VCaP (cell line): ENCODE data around the gene TGIF2.
"Not testable (repeated sequence)": the region's sequence is repeated elsewhere in the genome, so short reads cannot be mapped to it uniquely, and the experiment has no call there.

ENCODE experiments used
- H3K27ac ChIP-seq: fragments of 450-650 bp; 2 replicates; pipeline ENCODE4 v1.5.1; 2017
- CTCF ChIP-seq: fragments of 450-650 bp; conservative IDR thresholded peaks from 2 replicates; pipeline ENCODE4 v1.5.1; 2017; ENCODE audit warnings: mild to moderate bottlenecking, moderate library complexity

The TGIF2 gene

GRCh38 chr20:36548704-36549627 lies 24.4 kb upstream of the TGIF2 start:
- no peak overlapping the region for H3K27ac ChIP-seq
- no peak for TF ChIP-seq CTCF

GRCh38 chr20:36549628-36549941 lies 23.8 kb upstream of the TGIF2 start:
- TF ChIP-seq CTCF, result no peak
- H3K27ac ChIP-seq, result no peak overlapping the region

- H3K27ac ChIP-seq, result no peak overlapping the region
- no peak for TF ChIP-seq CTCF
These were observed 23.2 kb upstream of the TGIF2 start for GRCh38 chr20:36549942-36550789.

- TF ChIP-seq CTCF, result no peak
- H3K27ac ChIP-seq, result no peak overlapping the region
These were observed 22.6 kb upstream of the TGIF2 start for GRCh38 chr20:36550790-36551299.

- H3K27ac ChIP-seq, result no peak overlapping the region
- no peak for TF ChIP-seq CTCF
These were observed 18.1 kb upstream of the TGIF2 start for GRCh38 chr20:36555248-36555647.

GRCh38 chr20:36562724-36563123 lies 10.7 kb upstream of the TGIF2 start:
- no peak for TF ChIP-seq CTCF
- H3K27ac ChIP-seq, result no peak overlapping the region

GRCh38 chr20:36563374-36563773 lies 10.0 kb upstream of the TGIF2 start:
- no peak for TF ChIP-seq CTCF
- H3K27ac ChIP-seq, result no peak overlapping the region

GRCh38 chr20:36564078-36564725 lies 9.2 kb upstream of the TGIF2 start:
- H3K27ac ChIP-seq, result not testable (repeated sequence)

- H3K27ac ChIP-seq, result not testable (repeated sequence)
These were observed 8.7 kb upstream of the TGIF2 start for GRCh38 chr20:36564726-36565121.
